Activated CD8-positive, alpha-beta memory T cell treated with anti-CD3 and anti-CD28 coated beads for 36 hours (primary cell): ENCODE data around the gene PPP1R37. TPM values are rescaled to one million over a fixed set of nuclear protein-coding genes. Genes with fewer than 3 reads are reported as not detected.

ENCODE experiments used
- CTCF ChIA-PET: fragments of 350-600 bp; sonication (Branson Sonifier 250); formaldehyde crosslinking; loops from one replicate; lab custom pipeline; 2021; ENCODE audit warnings: antibody characterized with exemption; lab: Charles Lee
- POLR2A ChIA-PET: fragments of 350-600 bp; sonication (Branson Sonifier 250); formaldehyde crosslinking; loops from one replicate; lab custom pipeline; 2021; ENCODE audit warnings: antibody characterized with exemption; lab: Charles Lee
- total RNA-seq, 2 experiments: library from RNA; stranded (reverse); gene quantifications; one replicate each; pipeline ENCODE4 v1.2.3, GENCODE V29; 2021

Gene PPP1R37
- total RNA-seq, 2 experiments from 2014 or later = 13.8 to 14.7 TPM

GRCh38 chr19:45068041-45068440 lies 24.9 kb upstream of the PPP1R37 start:
- ChIA-PET POLR2A (no interaction called here), CTCF (interaction anchor here (1.1 to 1.9 kb wide), 2 partner anchors 8 to 23 kb away, joined by 3 to 5 read pairs; no protein-coding TSS in a partner anchor)

- CTCF ChIA-PET = interaction anchor here (1.9 kb wide), 1 partner anchor 9 kb away, joined by 5 read pairs; no protein-coding TSS in a partner anchor
- POLR2A ChIA-PET = no interaction called here
Observed at GRCh38 chr19:45069056-45069455, 23.9 kb upstream of the PPP1R37 start.

- POLR2A ChIA-PET = no interaction called here
- CTCF ChIA-PET = no interaction called here
Observed at GRCh38 chr19:45070214-45070613, 22.8 kb upstream of the PPP1R37 start.

GRCh38 chr19:45070861-45071544 lies 22.0 kb upstream of the PPP1R37 start:
- CTCF ChIA-PET = no interaction called here
- POLR2A ChIA-PET = no interaction called here

- ChIA-PET POLR2A (no interaction called here), CTCF (no interaction called here)
Observed at GRCh38 chr19:45071545-45071938, 21.4 kb upstream of the PPP1R37 start.

- POLR2A ChIA-PET = no interaction called here
- CTCF ChIA-PET = interaction anchor here (0.6 kb wide), 1 partner anchor 12 kb away, joined by 3 read pairs; no protein-coding TSS in a partner anchor
Observed at GRCh38 chr19:45071969-45072790, 20.8 kb upstream of the PPP1R37 start.

GRCh38 chr19:45074744-45075300 lies 18.2 kb upstream of the PPP1R37 start:
- ChIA-PET CTCF (interaction anchor here (0.7 to 1.9 kb wide), 3 partner anchors 17 to 113 kb away, joined by 3 to 6 read pairs (median 3); no protein-coding TSS in a partner anchor), POLR2A (interaction anchor here (0.6 to 1.2 kb wide), 4 partner anchors 10 to 233 kb away, joined by 3 to 4 read pairs (median 3); no protein-coding TSS in a partner anchor)

- POLR2A ChIA-PET = interaction anchor here (0.6 to 1.2 kb wide), 5 partner anchors 11 to 165 kb away, joined by 3 to 4 read pairs (median 3); no protein-coding TSS in a partner anchor
- CTCF ChIA-PET = interaction anchor here (1.0 to 1.9 kb wide), 2 partner anchors 17 to 112 kb away, joined by 3 to 6 read pairs; no protein-coding TSS in a partner anchor
Observed at GRCh38 chr19:45075301-45076028, 17.5 kb upstream of the PPP1R37 start.

GRCh38 chr19:45076029-45076850 lies 16.7 kb upstream of the PPP1R37 start, which contains the start of gene ZNF296:
Gene ZNF296 (minus strand): TSS chr19:45076478. CDS start chr19:45076373, 105 bp downstream.
- POLR2A ChIA-PET = interaction anchor here (0.6 to 1.2 kb wide), 5 partner anchors 13 to 164 kb away, joined by 3 to 4 read pairs (median 3); partner anchors contain the start of gene PPP1R37
- CTCF ChIA-PET = interaction anchor here (1.0 to 1.9 kb wide), 3 partner anchors 11 to 111 kb away, joined by 3 to 6 read pairs (median 4); no protein-coding TSS in a partner anchor

- ChIA-PET POLR2A (interaction anchor here (0.8 to 1.0 kb wide), 2 partner anchors 15 to 38 kb away, joined by 3 to 6 read pairs; partner anchors contain the start of gene PPP1R37), CTCF (interaction anchor here (1.0 to 1.7 kb wide), 2 partner anchors 11 to 17 kb away, joined by 3 to 4 read pairs; no protein-coding TSS in a partner anchor)
Observed at GRCh38 chr19:45076851-45077730, 15.9 kb upstream of the PPP1R37 start.

- CTCF ChIA-PET = interaction anchor here (0.5 to 2.4 kb wide), 9 partner anchors 9 to 128 kb away, joined by 3 to 11 read pairs (median 4); partner anchors contain the start of gene PPP1R37
- POLR2A ChIA-PET = interaction anchor here (0.7 to 1.4 kb wide), 3 partner anchors 9 to 74 kb away, joined by 4 to 6 read pairs (median 4); partner anchors contain the start of gene CLASRP
Observed at GRCh38 chr19:45078390-45079062, 14.5 kb upstream of the PPP1R37 start.

- ChIA-PET CTCF (interaction anchor here (0.5 to 2.4 kb wide), 8 partner anchors 8 to 128 kb away, joined by 3 to 11 read pairs (median 4); partner anchors contain the start of gene PPP1R37), POLR2A (interaction anchor here (0.6 to 1.6 kb wide), 7 partner anchors 8 to 99 kb away, joined by 3 to 6 read pairs (median 4); partner anchors contain the start of genes BLOC1S3, CLASRP and TRAPPC6A)
Observed at GRCh38 chr19:45079063-45079910, 13.7 kb upstream of the PPP1R37 start, which contains the start of gene GEMIN7. Gene GEMIN7 (plus strand): TSS chr19:45079260. CDS start chr19:45090115, 10,855 bp downstream.

GRCh38 chr19:45079911-45080370 lies 13.0 kb upstream of the PPP1R37 start:
- ChIA-PET POLR2A (interaction anchor here (0.6 to 1.6 kb wide), 5 partner anchors 12 to 98 kb away, joined by 3 to 6 read pairs (median 3); partner anchors contain the start of genes BLOC1S3 and TRAPPC6A), CTCF (interaction anchor here (0.7 to 2.4 kb wide), 5 partner anchors 13 to 76 kb away, joined by 3 to 11 read pairs (median 3); partner anchors contain the start of gene PPP1R37)

GRCh38 chr19:45082170-45082569 lies 10.8 kb upstream of the PPP1R37 start:
- ChIA-PET POLR2A (no interaction called here), CTCF (no interaction called here)
